Gastrocnemius medialis (tissue), 4 donors: ENCODE measurements around the gene MKI67.

Source experiments
- CTCF ChIP-seq, 5 experiments: fragments of 450-650 bp in 3 of 5; fragments of 200-600 bp in 2 of 5; sonication (generic) in 2 of 5; IDR thresholded peaks in 4 of 5; conservative IDR thresholded peaks in 1 of 5; 1 replicate in 4 of 5; 2 replicates in 1 of 5; pipeline ENCODE4 v1.5.1; 2016 to 2019; ENCODE audit warnings: antibody characterized with exemption in 5 of 5, mild to moderate bottlenecking in 3 of 5, moderate library complexity in 3 of 5
- POLR2A ChIP-seq, 2 donors: fragments of 450-650 bp; IDR thresholded peaks; one replicate each; pipeline ENCODE4 v1.6.1; 2017; ENCODE audit warnings: antibody characterized with exemption in 2 of 2, mild to moderate bottlenecking in 2 of 2, moderate library complexity in 2 of 2

GRCh38 chr10:128174581-128175559, 48.6 kb upstream of the MKI67 start:
- TF ChIP-seq CTCF (IDR thresholded peaks at IDR 0.05 in 4 of 5, conservative IDR thresholded peaks at IDR 0.05 in 1 of 5): no peak
- TF ChIP-seq POLR2A (IDR thresholded peaks at IDR 0.05): no peak
